Activated CD4-positive, alpha-beta T cell treated with anti-CD3 and anti-CD28 coated beads for 36 hours (primary cell): ENCODE measurements around the gene CFD. TPM values are rescaled to one million over a fixed set of nuclear protein-coding genes. Genes with fewer than 3 reads are reported as not detected.

Source experiments
- ATAC-seq: fragments of 200-7000 bp; cut with Tn5 transposase; one replicate; pipeline ENCODE4 v1.10.0; 2021; ENCODE audit warnings: mild to moderate bottlenecking, moderate library complexity
- CTCF ChIA-PET: fragments of 350-600 bp; sonication (Branson Sonifier 250); formaldehyde crosslinking; loops from one replicate; lab custom pipeline; 2021; ENCODE audit warnings: antibody characterized with exemption; lab: Charles Lee
- POLR2A ChIA-PET: fragments of 350-600 bp; sonication (Branson Sonifier 250); formaldehyde crosslinking; loops from one replicate; lab custom pipeline; 2021; ENCODE audit warnings: antibody characterized with exemption, inconsistent platforms; lab: Charles Lee
- DNase-seq: peaks from one replicate; pipeline ENCODE4 v3.0.0-alpha.2; 2020
- H3K27ac Mint-ChIP-seq: one replicate; pipeline ENCODE4 v1.8.0; 2021; ENCODE audit warnings: mixed read lengths
- H3K27me3 Mint-ChIP-seq: one replicate; pipeline ENCODE4 v1.8.0; 2021; ENCODE audit warnings: mixed read lengths
- H3K36me3 Mint-ChIP-seq: one replicate; pipeline ENCODE4 v1.8.0; 2021; ENCODE audit warnings: low read depth, mixed read lengths
- H3K4me1 Mint-ChIP-seq: one replicate; pipeline ENCODE4 v1.8.0; 2021; ENCODE audit warnings: mixed read lengths
- H3K4me3 Mint-ChIP-seq: one replicate; pipeline ENCODE4 v1.8.0; 2021; ENCODE audit warnings: mild to moderate bottlenecking, moderate library complexity, mixed read lengths
- H3K9me3 Mint-ChIP-seq: one replicate; pipeline ENCODE4 v1.8.0; 2021; ENCODE audit warnings: low read depth, mixed read lengths
- intact Hi-C, 2 experiments: fragments of 100-400 bp; cut with DNase I in 1 of 2; cut with micrococcal nuclease in 1 of 2; formaldehyde crosslinking; loops; one replicate each; pipeline versions ENCODE4 v1.14.2 to v1.15.1; 2022 to 2024; cut with DNase I, micrococcal nuclease
- total RNA-seq, 2 experiments: library from RNA; stranded (reverse); gene quantifications; one replicate each; pipeline ENCODE4 v1.2.3, GENCODE V29; 2021

The CFD gene
- total RNA-seq, 2 experiments from 2014 or later: 0.79 to 1.5 TPM

DNA sequence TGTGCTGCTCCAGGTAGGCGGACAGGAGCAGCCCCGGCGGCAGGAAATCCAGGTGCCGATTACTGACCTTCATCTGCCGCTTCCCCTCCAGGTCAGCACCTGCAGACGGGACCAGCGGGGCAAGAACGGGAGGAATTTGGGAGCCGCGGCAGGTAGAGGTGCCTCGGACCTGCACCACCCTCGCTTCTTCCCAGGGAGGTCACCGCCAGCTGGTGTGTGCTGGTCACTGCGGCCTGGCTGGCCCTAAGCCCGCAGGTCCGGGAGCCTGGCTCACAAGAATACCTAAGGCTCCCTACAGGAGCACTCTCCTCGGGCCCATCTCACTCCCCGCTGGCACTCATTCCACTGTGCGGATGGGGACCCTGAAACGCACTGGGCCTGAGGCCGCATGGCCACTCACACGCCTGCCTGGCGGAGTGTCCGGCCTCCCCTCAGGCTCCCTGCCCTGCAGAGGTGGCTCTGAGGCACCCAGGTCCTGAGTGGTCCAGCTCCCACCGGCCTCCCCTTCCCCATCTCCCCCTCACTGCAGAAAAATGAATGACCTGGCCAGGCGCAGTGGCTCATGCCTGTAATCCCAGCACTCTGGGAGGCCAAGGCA, 38.1 kb downstream of the CFD start:
- no peak overlapping the region for H3K4me3 Mint-ChIP-seq
- intact Hi-C loops: no loop called here
- DNase-seq: no peak
- no peaks in the 10 kb centered on the region for H3K27me3 Mint-ChIP-seq
- H3K27ac Mint-ChIP-seq: no peak overlapping the region
- ChIA-PET POLR2A (no interaction called here), CTCF (no interaction called here)
- H3K36me3 Mint-ChIP-seq: peaks cover 23% of the 10 kb centered on the region
- no peaks in the 10 kb centered on the region for H3K9me3 Mint-ChIP-seq
- peaks cover 22% of the 10 kb centered on the region for H3K4me1 Mint-ChIP-seq
- ATAC-seq: no peak

- no peaks in the 10 kb centered on the region for H3K27me3 Mint-ChIP-seq
- H3K27ac Mint-ChIP-seq: no peak overlapping the region
- ChIA-PET CTCF (no interaction called here), POLR2A (interaction anchor here (0.7 kb wide), 1 partner anchor 59 kb away, joined by 5 read pairs; no protein-coding TSS in a partner anchor)
- no peak for ATAC-seq
- peaks cover 18% of the 10 kb centered on the region for H3K36me3 Mint-ChIP-seq
- H3K9me3 Mint-ChIP-seq: no peaks in the 10 kb centered on the region
- DNase-seq: peak; percentile 55
- peaks cover 15% of the 10 kb centered on the region for H3K4me1 Mint-ChIP-seq
- H3K4me3 Mint-ChIP-seq: no peak overlapping the region
- intact Hi-C loops: no loop called here
Measured at GRCh38 chr19:898663-899062, 39.2 kb downstream of the CFD start.

DNA sequence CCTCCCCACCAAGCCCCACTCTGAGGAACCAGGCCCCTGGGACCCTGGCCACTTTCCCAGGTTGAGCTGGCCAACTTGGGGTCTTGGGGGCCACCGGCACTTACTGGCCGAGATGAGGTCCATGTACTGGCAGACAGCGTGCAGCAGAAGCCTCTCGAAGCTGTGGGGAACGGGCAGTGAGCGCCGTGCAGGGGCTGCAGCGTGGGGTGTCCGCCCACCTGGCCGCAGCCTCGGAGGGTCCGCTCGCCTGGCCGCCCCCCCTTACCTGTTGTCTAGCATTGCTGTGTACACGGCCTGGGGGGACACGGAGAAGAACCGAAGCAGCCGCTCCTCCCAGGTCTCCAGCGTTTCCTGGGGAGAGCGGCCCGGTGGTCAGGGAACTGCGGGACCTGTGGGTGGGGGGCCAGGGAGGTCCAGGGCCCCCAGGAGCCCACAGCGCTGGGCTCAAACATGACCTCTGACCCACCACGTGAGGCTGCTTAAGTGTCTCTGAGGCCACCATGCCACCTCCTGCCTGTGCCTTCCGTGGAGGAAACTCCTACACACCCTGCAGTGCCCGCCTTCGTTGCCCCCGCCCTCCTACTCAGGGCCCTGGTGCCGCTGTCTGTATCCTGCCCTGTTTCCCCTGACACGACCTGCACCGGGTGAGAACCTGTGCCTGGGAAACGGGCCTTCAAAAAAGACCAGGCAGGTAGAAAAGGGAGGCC, 40.0 kb downstream of the CFD start:
- Mint-ChIP-seq H3K9me3 (no peaks in the 10 kb centered on the region), H3K4me1 (peaks cover 16% of the 10 kb centered on the region), H3K27ac (no peak overlapping the region), H3K36me3 (peaks cover 21% of the 10 kb centered on the region), H3K27me3 (no peaks in the 10 kb centered on the region), H3K4me3 (no peak overlapping the region)
- DNase-seq (no peak), ATAC-seq (no peak)
- POLR2A ChIA-PET: no interaction called here
- CTCF ChIA-PET: no interaction called here
- intact Hi-C loops: no loop called here

DNA sequence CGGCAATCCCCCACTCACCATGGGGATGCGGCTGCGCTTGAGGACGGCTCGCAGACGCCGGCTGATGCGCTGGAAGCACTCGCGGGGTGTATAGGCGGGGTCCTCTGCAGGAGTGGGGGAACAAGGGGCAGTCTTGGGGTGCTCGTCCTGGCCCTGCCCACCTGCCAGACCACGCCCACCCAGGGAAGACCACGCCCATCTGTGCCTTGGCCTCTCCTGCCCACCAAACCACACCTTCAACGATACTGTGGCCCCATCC, 40.5 kb downstream of the CFD start:
- POLR2A ChIA-PET: no interaction called here
- Mint-ChIP-seq H3K4me1 (peaks cover 18% of the 10 kb centered on the region), H3K27ac (no peak overlapping the region), H3K36me3 (peaks cover 21% of the 10 kb centered on the region), H3K27me3 (no peaks in the 10 kb centered on the region), H3K9me3 (no peaks in the 10 kb centered on the region), H3K4me3 (no peak overlapping the region)
- DNase-seq: no peak
- CTCF ChIA-PET: no interaction called here
- ATAC-seq: peak; percentile 20
- intact Hi-C loops: no loop called here

DNA sequence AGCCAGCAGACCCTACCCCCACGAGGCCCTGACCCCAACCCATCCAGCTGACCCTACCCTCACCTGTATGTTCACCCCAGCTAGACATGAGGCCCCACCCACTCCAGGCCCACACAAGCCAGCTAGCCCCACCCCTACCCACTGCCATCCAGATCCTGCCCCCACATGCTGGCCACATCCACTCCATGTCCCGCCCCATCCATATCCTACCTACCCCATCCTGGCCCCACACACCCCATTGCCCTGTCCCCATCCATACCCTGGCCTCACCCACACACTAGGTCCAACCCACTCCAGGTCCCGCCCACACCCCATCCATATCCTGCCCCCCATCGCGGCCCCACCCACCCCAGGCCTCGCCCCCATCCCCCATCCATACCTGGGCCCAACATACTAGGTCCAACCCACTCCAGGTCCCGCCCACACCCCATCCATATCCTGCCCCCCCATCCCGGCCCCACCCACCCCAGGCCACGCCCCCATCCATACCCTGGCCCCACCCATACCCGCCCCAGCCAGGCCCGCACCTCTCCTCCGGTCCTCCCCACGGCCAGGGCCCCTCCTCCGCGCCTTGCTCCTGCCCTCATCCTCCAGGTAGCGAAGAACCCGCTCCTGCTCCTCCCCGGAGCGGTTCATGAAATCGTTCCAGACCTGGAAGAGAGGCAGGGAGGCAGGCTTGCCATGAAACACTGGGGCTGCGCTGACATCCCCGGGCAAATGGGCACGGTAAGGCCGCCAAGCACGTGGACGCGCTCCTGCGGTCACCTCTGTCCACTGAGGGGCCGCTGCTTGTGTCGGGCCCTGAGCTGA, 41.0 kb downstream of the CFD start:
- H3K36me3 Mint-ChIP-seq: peaks cover 21% of the 10 kb centered on the region
- DNase-seq (peak; percentile 67), ATAC-seq (peak; percentile 54)
- no peak overlapping the region for H3K4me3 Mint-ChIP-seq
- no peaks in the 10 kb centered on the region for H3K27me3 Mint-ChIP-seq
- ChIA-PET CTCF (no interaction called here), POLR2A (no interaction called here)
- peaks cover 18% of the 10 kb centered on the region for H3K4me1 Mint-ChIP-seq
- H3K9me3 Mint-ChIP-seq: no peaks in the 10 kb centered on the region
- intact Hi-C loops: no loop called here
- no peak overlapping the region for H3K27ac Mint-ChIP-seq

DNA sequence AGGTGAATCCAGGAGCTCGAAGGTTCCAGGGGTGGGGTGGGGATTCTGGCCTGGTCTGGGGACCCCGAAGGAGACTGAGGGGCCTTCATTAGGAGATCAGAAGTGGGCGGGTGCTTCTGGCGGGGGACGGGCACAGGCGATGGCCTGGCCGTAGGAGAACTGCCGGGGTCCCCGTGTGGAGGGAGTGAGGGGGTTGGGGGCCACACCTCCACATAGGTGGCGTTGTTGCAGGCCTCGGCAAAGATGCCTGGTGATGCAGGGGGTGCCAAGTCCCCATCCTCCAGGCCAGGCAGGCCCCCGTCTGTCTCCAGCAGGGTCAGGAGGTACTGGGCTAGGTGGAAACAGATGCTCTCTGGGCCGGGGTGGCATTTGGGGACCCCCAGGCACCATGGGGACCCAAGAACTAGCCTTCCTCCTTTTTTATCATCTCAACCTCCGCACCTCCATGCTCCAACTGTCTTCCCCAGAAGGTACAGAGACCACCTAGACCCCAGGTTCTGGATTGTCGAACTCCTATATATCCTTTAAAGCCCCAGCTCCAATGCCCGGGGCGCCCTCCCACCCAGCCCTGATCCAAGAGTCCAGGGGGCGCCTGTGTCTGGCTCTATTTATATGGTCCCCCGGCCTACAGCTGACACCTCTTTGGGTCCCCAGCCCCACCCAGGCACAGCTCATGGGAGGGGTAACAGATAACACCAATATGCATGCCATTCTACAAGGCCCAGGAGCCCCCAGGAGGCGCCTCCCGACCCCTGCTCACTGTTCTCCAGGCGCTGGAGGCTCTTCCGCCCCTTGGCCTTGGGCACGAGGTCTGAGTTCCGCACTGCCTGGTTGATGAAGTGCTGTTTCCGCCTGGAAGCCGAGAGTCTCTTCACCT, 42.0 kb downstream of the CFD start:
- peaks cover 24% of the 10 kb centered on the region for H3K4me1 Mint-ChIP-seq
- peaks cover 23% of the 10 kb centered on the region for H3K36me3 Mint-ChIP-seq
- intact Hi-C loops: no loop called here
- ChIA-PET CTCF (interaction anchor here (1.4 kb wide), 1 partner anchor 8 kb away, joined by 3 read pairs; the partner anchor contains the start of genes MED16 and RNU6-9), POLR2A (no interaction called here)
- ATAC-seq (no peak), DNase-seq (no peak)
- H3K27ac Mint-ChIP-seq: no peak overlapping the region
- no peaks in the 10 kb centered on the region for H3K9me3 Mint-ChIP-seq
- H3K4me3 Mint-ChIP-seq: no peak overlapping the region
- H3K27me3 Mint-ChIP-seq: no peaks in the 10 kb centered on the region

- intact Hi-C loops: no loop called here
- no peak for DNase-seq
- no peak overlapping the region for H3K27ac Mint-ChIP-seq
- H3K27me3 Mint-ChIP-seq: no peaks in the 10 kb centered on the region
- H3K9me3 Mint-ChIP-seq: no peaks in the 10 kb centered on the region
- no peak overlapping the region for H3K4me3 Mint-ChIP-seq
- CTCF ChIA-PET: interaction anchor here (1.4 kb wide), 1 partner anchor 9 kb away, joined by 3 read pairs; the partner anchor contains the start of genes MED16 and RNU6-9
- ATAC-seq: no peak
- POLR2A ChIA-PET: no interaction called here
- peaks cover 30% of the 10 kb centered on the region for H3K4me1 Mint-ChIP-seq
- peaks cover 23% of the 10 kb centered on the region for H3K36me3 Mint-ChIP-seq
Measured at GRCh38 chr19:902093-902370, 42.6 kb downstream of the CFD start.

GRCh38 chr19:902446-903226, 43.2 kb downstream of the CFD start:
- Mint-ChIP-seq H3K4me3 (no peak overlapping the region), H3K36me3 (peaks cover 27% of the 10 kb centered on the region), H3K27me3 (no peaks in the 10 kb centered on the region), H3K9me3 (no peaks in the 10 kb centered on the region), H3K27ac (no peak overlapping the region), H3K4me1 (peaks cover 36% of the 10 kb centered on the region)
- intact Hi-C loops: no loop called here
- CTCF ChIA-PET: interaction anchor here (0.6 to 1.4 kb wide), 2 partner anchors 9 to 173 kb away, joined by 3 read pairs; partner anchors contain the start of genes MED16 and RNU6-9
- POLR2A ChIA-PET: interaction anchor here (0.6 to 0.7 kb wide), 2 partner anchors 11 to 38 kb away, joined by 3 to 5 read pairs; no protein-coding TSS in a partner anchor
- DNase-seq (no peak), ATAC-seq (no peak)

DNA sequence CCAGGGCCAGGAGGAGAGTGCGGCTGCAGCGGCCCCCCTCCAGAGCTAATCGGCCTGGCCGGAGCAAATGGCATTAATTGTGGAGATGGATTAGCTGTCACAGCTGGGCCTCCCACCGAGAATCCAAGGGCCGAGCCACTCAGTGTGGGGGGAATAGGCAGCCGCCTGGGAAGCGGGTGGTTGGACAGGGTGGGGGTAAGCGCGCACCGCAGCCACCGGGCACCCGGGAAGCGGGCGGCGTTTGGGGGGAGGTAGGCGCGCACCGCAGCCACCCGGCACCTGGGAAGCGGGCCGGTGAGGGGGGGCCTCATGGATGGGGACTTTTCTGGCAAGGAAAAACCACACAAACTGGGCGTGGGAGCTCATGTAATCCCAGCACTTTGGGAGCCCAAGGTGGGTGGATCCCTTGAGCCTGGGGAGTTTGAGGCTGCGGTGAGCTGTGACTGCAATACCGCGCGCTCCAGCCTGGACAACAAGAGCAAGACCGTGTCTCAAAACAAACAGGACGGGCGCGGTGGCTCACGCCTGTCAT, 43.9 kb downstream of the CFD start:
- H3K36me3 Mint-ChIP-seq: peaks cover 28% of the 10 kb centered on the region
- no peaks in the 10 kb centered on the region for H3K9me3 Mint-ChIP-seq
- H3K27me3 Mint-ChIP-seq: no peaks in the 10 kb centered on the region
- intact Hi-C loops: no loop called here
- ChIA-PET POLR2A (interaction anchor here (0.6 to 0.7 kb wide), 3 partner anchors 11 to 342 kb away, joined by 3 to 5 read pairs (median 4); no protein-coding TSS in a partner anchor), CTCF (interaction anchor here (0.6 to 0.9 kb wide), 5 partner anchors 40 to 633 kb away, joined by 3 to 4 read pairs (median 3); no protein-coding TSS in a partner anchor)
- no peak overlapping the region for H3K4me3 Mint-ChIP-seq
- no peak for ATAC-seq
- H3K4me1 Mint-ChIP-seq: peaks cover 41% of the 10 kb centered on the region
- no peak overlapping the region for H3K27ac Mint-ChIP-seq
- DNase-seq: no peak

DNA sequence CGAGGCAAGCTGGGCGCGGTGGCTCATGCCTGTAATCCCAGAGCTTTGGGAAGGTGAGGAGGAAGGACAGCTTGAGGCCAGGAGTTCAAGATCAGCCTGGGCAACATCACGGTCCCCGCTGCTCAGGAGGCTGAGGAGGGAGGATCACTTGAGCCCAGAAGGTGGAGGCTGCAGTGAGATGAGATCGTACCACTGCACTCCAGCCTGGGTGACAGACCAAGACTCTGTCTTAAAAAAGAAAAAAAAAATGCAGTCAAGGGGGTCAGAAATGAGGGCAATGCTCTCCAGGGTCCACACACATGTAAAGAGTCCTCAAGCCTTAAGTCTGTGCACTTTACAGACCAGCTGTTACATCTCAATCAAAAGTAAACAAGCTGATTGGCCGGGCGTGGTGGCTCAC, 45.1 kb downstream of the CFD start:
- Mint-ChIP-seq H3K9me3 (no peaks in the 10 kb centered on the region), H3K36me3 (peaks cover 26% of the 10 kb centered on the region), H3K27me3 (no peaks in the 10 kb centered on the region), H3K4me1 (peaks cover 53% of the 10 kb centered on the region), H3K27ac (no peak overlapping the region), H3K4me3 (no peak overlapping the region)
- intact Hi-C loops: no loop called here
- POLR2A ChIA-PET: interaction anchor here (0.7 to 1.0 kb wide), 2 partner anchors 11 to 122 kb away, joined by 9 to 10 read pairs; partner anchors contain the start of gene RNU6-9
- ATAC-seq: no peak
- DNase-seq: no peak
- CTCF ChIA-PET: interaction anchor here (1.1 kb wide), 1 partner anchor 281 kb away, joined by 4 read pairs; no protein-coding TSS in a partner anchor
